HL-60 (cell line): ENCODE results near the gene TMEM217.

Experiments used
- POLR2AphosphoS5 ChIP-seq: IDR thresholded peaks from 2 replicates; pipeline ENCODE4 v1.6.1; 2012; ENCODE audit warnings: low read depth
- TF ChIP-seq, protein P1 (sequence below): IDR thresholded peaks from one replicate; pipeline ENCODE4 v1.5.1; 2011; ENCODE audit warnings: low read length, control low read depth, inconsistent platforms; ENCODE audit not compliant: insufficient read depth

DNA sequence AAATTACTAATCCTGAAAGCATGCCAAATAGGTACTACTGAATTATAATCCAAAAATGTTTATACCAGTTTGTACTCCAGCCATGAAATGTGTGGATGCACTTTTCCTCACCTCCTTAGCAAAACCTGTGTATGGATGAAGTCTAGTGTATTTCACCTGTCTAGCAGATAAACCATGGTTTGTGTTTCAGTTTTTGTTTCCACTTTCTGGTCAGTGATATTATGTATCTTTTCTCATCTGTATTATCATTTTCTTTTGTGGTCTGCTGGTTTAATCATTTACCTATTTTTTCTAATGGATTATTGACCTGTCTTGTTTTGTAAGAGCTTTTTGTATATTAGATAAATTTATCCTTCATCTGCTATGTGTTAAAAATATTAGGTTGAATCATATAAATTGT is 41.0 kb upstream of the TMEM217 start:
- TF ChIP-seq, protein P1, sequence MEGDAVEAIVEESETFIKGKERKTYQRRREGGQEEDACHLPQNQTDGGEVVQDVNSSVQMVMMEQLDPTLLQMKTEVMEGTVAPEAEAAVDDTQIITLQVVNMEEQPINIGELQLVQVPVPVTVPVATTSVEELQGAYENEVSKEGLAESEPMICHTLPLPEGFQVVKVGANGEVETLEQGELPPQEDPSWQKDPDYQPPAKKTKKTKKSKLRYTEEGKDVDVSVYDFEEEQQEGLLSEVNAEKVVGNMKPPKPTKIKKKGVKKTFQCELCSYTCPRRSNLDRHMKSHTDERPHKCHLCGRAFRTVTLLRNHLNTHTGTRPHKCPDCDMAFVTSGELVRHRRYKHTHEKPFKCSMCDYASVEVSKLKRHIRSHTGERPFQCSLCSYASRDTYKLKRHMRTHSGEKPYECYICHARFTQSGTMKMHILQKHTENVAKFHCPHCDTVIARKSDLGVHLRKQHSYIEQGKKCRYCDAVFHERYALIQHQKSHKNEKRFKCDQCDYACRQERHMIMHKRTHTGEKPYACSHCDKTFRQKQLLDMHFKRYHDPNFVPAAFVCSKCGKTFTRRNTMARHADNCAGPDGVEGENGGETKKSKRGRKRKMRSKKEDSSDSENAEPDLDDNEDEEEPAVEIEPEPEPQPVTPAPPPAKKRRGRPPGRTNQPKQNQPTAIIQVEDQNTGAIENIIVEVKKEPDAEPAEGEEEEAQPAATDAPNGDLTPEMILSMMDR, result no peak
- TF ChIP-seq POLR2AphosphoS5, result no peak
